Peyer's patch (tissue), 4 donors: Measurements from ENCODE around the gene MNX1. TPM values are rescaled to one million over a fixed set of nuclear protein-coding genes. Genes with fewer than 3 reads are reported as not detected.
A peak's percentile ranks its signal among the peaks of the same experiment; 100 is the strongest.

Source experiments
- DNase-seq, 3 donors: peaks; one replicate each; pipeline ENCODE4 v3.0.0-alpha.2; 2017 to 2019
- H3K27ac ChIP-seq, 4 donors: fragments of 200-600 bp; sonication (generic); one replicate each; pipeline ENCODE4 v1.5.1; 2016 to 2019
- H3K27me3 ChIP-seq, 2 donors: fragments of 200-600 bp; sonication (generic); one replicate each; pipeline ENCODE4 v1.5.1; 2019
- H3K36me3 ChIP-seq, 3 donors: fragments of 200-600 bp; sonication (generic); one replicate each; pipeline ENCODE4 v1.5.1; 2016 to 2019
- H3K4me1 ChIP-seq, 4 donors: fragments of 200-600 bp; sonication (generic); one replicate each; pipeline ENCODE4 v1.5.1; 2016 to 2019
- H3K4me3 ChIP-seq, 4 donors: fragments of 200-600 bp; sonication (generic); 1 replicate in 3 of 4; 2 replicates in 1 of 4; pipeline ENCODE4 v1.5.1; 2016 to 2019; ENCODE audit warnings: mild to moderate bottlenecking in 1 of 4
- H3K9me3 ChIP-seq, 4 donors: fragments of 200-600 bp; sonication (generic); one replicate each; pipeline ENCODE4 v1.5.1; 2016 to 2019; ENCODE audit warnings: mild to moderate bottlenecking in 1 of 4
- POLR2A ChIP-seq, 2 donors: fragments of 450-650 bp; IDR thresholded peaks; one replicate each; pipeline ENCODE4 v1.5.1; 2017; ENCODE audit warnings: antibody characterized with exemption in 2 of 2, mild to moderate bottlenecking in 2 of 2, moderate library complexity in 2 of 2
- total RNA-seq, 4 donors: library from RNA; depleted of rRNA; stranded (reverse); fragments of >200 nt; gene quantifications; one replicate each; pipeline ENCODE4 v1.1.0, GENCODE V29; 2016
- TF ChIP-seq, protein P1 (sequence below), 6 experiments: fragments of 450-650 bp in 4 of 6; fragments of 200-600 bp in 2 of 6; sonication (generic) in 1 of 6; IDR thresholded peaks; one replicate each; pipeline ENCODE4 v1.5.1; 2017 to 2019; ENCODE audit warnings: antibody characterized with exemption in 6 of 6, mild to moderate bottlenecking in 3 of 6, moderate library complexity in 1 of 6

MNX1 gene
- total RNA-seq, 4 donors from 2014 or later = 7.4 to 41.9 (median 16.9) TPM

GRCh38 chr7:157023589-157023905 is 13.1 kb upstream of the MNX1 start:
- no peak overlapping the region for H3K4me3 ChIP-seq
- no peak for DNase-seq
- no peaks in the 10 kb centered on the region for H3K9me3 ChIP-seq
- TF ChIP-seq, protein P1, sequence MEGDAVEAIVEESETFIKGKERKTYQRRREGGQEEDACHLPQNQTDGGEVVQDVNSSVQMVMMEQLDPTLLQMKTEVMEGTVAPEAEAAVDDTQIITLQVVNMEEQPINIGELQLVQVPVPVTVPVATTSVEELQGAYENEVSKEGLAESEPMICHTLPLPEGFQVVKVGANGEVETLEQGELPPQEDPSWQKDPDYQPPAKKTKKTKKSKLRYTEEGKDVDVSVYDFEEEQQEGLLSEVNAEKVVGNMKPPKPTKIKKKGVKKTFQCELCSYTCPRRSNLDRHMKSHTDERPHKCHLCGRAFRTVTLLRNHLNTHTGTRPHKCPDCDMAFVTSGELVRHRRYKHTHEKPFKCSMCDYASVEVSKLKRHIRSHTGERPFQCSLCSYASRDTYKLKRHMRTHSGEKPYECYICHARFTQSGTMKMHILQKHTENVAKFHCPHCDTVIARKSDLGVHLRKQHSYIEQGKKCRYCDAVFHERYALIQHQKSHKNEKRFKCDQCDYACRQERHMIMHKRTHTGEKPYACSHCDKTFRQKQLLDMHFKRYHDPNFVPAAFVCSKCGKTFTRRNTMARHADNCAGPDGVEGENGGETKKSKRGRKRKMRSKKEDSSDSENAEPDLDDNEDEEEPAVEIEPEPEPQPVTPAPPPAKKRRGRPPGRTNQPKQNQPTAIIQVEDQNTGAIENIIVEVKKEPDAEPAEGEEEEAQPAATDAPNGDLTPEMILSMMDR (IDR thresholded peaks at IDR 0.05) = no peak
- TF ChIP-seq POLR2A (IDR thresholded peaks at IDR 0.05) = no peak
- no peak overlapping the region for H3K27ac ChIP-seq
- no peaks in the 10 kb centered on the region for H3K36me3 ChIP-seq
- H3K4me1 ChIP-seq = peaks cover 0 to 30% (median 3%) of the 10 kb centered on the region in 4 donors
- peaks cover 0 to 46% of the 10 kb centered on the region in 2 donors for H3K27me3 ChIP-seq

GRCh38 chr7:157022681-157023588 is 12.5 kb upstream of the MNX1 start:
- peaks cover 0 to 2% (median 0%) of the 10 kb centered on the region in 4 donors for H3K9me3 ChIP-seq
- DNase-seq = peak in 2 of 3 donors; percentile 54 to 56
- H3K27me3 ChIP-seq = peaks cover 0 to 52% of the 10 kb centered on the region in 2 donors
- H3K4me1 ChIP-seq = peaks cover 0 to 37% (median 3%) of the 10 kb centered on the region in 4 donors
- no peak overlapping the region for H3K27ac ChIP-seq
- TF ChIP-seq, protein P1 (IDR thresholded peaks at IDR 0.05) = no peak
- TF ChIP-seq POLR2A (IDR thresholded peaks at IDR 0.05) = no peak
- H3K4me3 ChIP-seq = no peak overlapping the region
- no peaks in the 10 kb centered on the region for H3K36me3 ChIP-seq

GRCh38 chr7:157021871-157022680 is 11.6 kb upstream of the MNX1 start:
- no peak for TF ChIP-seq POLR2A (IDR thresholded peaks at IDR 0.05)
- TF ChIP-seq, protein P1 (IDR thresholded peaks at IDR 0.05) = no peak
- no peak overlapping the region for H3K27ac ChIP-seq
- H3K9me3 ChIP-seq = peaks cover 0 to 5% (median 0%) of the 10 kb centered on the region in 4 donors
- no peaks in the 10 kb centered on the region for H3K36me3 ChIP-seq
- peak overlapping the region in 1 of 4 donors; percentile 30 for H3K4me3 ChIP-seq
- H3K27me3 ChIP-seq = peaks cover 0 to 61% of the 10 kb centered on the region in 2 donors
- H3K4me1 ChIP-seq = peaks cover 0 to 41% (median 3%) of the 10 kb centered on the region in 4 donors
- DNase-seq = peak in 2 of 3 donors; percentile 22 to 43

DNA sequence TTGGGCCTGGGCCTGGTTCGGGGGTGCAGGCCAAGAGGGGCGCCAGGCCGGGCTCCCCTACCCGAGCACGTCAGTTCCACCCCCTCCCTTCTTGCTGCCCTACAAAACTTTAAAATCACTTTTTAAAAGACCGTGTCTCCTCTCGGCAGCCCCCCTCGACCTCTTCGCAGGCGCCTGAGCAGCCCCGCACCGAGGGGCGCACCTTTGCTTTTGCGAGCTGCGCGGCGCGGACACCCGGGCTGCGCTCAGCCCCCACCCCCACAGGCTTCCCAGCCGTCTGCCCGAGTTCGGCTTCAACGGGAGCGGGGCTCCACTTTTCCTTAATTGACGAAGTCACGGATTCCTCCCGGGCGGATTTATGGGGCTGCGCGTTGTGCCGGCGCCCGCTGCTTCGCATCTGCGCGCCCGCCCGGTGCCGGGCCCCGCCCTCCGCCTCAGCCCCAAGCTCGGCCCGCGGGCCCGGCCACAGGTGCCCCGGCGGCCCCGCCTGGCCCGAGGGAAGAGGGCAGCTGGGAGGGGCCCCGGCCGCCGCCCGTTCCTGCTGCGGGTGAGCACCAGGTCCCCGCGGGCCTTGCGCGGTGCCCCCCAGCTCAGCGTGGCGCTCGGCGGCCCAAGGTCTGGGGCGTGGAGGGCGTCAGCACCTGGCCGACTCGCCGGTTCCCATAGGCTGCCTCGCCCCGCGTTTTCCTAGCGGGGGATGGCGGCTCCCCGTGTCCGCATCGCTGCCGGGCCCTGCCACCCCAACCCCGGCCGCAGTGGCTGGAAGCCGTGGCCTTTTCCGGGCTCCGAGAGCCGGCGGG is 10.8 kb upstream of the MNX1 start:
- H3K9me3 ChIP-seq = peaks cover 0 to 5% (median 0%) of the 10 kb centered on the region in 4 donors
- DNase-seq = peak in 2 of 3 donors; percentile 42 to 56
- H3K27ac ChIP-seq = no peak overlapping the region
- no peaks in the 10 kb centered on the region for H3K36me3 ChIP-seq
- peaks cover 0 to 66% of the 10 kb centered on the region in 2 donors for H3K27me3 ChIP-seq
- H3K4me1 ChIP-seq = peaks cover 0 to 41% (median 3%) of the 10 kb centered on the region in 4 donors
- H3K4me3 ChIP-seq = peak overlapping the region in 2 of 4 donors; percentile 30 to 46
- no peak for TF ChIP-seq POLR2A (IDR thresholded peaks at IDR 0.05)
- TF ChIP-seq, protein P1 (IDR thresholded peaks at IDR 0.05) = no peak
